Dermis microvascular lymphatic vessel endothelial cell (primary cell): ENCODE data around the gene MROH8. TPM values are rescaled to one million over a fixed set of nuclear protein-coding genes. Genes with fewer than 3 reads are reported as not detected.

ENCODE experiments used
- DNase-seq, 2 donors: peaks; one replicate each; pipeline versions ENCODE4 v3.0.0 to v3.0.0-alpha.2; 2010; ENCODE audit warnings: low read depth in 2 of 2
- total RNA-seq: library from RNA; depleted of rRNA; stranded (reverse); fragments of >200 nt; gene quantifications from 2 replicates; pipeline ENCODE4 v1.2.1, GENCODE V29; 2014

Gene MROH8
- total RNA-seq, 1 donor from 2014 or later, result 0.64 TPM

DNA sequence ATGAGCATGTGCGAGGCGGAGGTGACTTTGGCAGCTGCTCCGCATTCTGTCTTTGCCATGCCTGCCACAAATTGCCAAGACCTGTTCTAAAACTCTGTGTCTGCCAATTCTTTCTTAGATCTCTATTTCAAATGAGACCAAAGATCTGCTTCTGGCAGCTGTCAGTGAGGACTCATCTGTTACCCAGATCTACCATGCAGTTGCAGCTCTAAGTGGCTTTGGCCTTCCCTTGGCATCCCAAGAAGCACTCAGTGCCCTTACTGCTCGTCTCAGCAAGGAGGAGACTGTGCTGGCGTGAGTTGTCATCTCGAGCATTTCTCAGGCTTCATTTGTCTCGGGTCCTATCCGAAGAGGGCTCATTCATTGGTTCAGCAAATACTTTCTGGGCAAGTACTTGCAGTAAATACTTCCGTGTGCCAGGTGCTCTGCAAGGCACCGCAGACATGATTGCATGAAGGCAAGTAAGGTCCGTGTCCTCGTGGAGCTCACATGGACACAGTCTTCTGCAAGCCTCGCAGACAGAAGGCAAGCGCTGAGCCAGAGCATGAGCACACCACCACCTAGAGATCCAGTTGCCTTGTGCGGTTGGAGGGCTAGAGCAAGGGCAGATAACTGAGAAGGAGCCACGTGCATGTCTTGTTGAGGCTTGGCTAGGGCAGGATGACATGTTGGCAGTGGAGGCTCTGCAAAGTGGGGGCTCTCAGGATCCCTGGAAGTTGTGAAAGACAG lies 19.7 kb upstream of the MROH8 start:
- no peak for DNase-seq

- peak in 1 of 2 donors; percentile 78 for DNase-seq
These were observed 15.5 kb upstream of the MROH8 start for GRCh38 chr20:37194621-37195417.

DNA sequence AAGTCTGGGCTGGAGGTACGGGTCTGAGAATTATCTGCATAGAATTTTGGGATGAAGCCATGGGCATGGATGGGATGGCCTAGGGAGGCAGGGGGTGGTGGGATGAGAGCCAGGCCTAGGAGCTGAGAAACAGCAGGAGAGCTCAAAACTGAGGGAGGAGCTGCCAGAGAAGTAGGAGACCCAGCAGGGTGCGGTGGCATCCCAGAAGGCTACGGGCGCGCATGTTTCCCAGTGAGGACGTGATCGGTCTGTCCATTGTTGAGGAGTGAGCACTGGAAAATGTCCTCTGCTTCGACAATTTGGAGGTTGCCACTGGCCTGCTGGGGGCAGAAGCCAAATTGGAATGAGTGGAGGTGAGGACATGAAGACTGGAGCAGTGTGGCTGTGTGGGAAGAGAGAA lies 14.5 kb upstream of the MROH8 start:
- DNase-seq, result no peak

DNA sequence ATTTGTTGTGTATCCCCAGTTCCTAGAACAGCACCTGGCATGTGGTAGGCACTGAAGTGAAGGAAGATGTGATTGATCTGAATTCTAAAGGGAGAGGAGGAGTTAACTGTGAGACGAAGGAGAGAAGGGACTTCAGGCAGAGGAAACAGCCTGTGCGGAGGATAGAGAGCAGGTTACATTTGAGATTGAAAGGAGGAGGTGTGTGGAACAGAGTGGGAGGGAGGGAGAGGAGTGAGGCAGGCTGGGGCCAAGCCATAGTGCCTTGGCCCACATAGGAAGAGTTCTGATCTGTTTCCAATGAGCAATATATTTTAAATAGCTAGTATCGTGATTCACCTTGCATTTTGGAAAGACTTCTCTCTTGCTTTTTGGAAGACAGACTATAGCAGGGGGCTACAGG lies 13.9 kb upstream of the MROH8 start:
- no peak for DNase-seq

GRCh38 chr20:37192137-37192854 lies 12.9 kb upstream of the MROH8 start:
- DNase-seq, result peak; percentile 27 to 83

- DNase-seq, result no peak
These were observed 11.2 kb upstream of the MROH8 start for GRCh38 chr20:37190354-37191112.

DNA sequence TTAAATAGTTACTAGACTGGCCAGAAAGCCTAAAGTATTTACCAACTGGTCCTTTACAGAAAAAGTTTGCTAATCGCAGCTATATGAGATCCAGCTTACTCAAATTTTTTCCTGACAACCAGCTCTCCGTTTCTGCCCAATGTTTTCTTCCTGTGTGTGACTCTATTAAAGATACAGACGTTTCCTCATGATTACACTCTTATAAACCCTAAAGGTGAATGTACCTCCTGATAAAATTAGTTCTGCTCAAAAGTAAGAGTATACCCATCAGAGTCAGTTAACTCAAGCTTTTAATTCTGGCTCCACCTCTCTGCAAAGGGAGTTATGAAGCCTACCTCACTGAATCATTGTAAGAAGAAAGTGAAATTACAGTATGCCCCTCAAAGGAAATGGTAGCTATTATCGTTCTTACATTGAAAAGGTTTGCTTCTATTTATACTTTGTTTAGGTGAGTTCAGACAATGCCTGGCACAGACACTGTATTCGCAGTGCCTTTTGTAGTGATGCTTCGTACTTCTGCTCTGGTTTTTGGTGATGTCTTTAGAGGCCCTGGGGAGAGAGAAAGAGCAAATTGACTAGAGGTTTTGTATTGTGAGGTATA lies 10.2 kb upstream of the MROH8 start:
- peak in 1 of 2 donors; percentile 26 for DNase-seq

DNA sequence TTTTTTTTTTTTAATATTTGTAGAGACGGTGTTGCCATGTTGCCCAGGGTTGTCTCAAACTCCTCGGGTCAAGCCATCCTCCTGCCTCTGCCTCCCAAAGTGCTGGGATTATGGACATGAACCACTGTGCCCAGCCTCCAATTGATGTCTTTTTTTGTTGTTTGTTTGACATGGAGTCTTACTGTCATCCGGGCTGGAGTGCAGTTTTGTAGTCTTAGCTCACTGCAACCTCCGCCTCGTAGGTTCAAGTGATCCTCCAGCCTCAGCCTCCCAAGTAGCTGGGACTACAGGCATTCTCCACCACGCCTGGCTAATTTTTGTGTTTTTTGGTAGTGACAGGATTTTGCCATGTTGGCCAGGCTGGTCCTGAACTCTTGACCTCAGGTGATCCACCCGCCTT lies 9.4 kb upstream of the MROH8 start:
- DNase-seq, result no peak

GRCh38 chr20:37185686-37186085 lies 6.3 kb upstream of the MROH8 start:
- no peak for DNase-seq

DNA sequence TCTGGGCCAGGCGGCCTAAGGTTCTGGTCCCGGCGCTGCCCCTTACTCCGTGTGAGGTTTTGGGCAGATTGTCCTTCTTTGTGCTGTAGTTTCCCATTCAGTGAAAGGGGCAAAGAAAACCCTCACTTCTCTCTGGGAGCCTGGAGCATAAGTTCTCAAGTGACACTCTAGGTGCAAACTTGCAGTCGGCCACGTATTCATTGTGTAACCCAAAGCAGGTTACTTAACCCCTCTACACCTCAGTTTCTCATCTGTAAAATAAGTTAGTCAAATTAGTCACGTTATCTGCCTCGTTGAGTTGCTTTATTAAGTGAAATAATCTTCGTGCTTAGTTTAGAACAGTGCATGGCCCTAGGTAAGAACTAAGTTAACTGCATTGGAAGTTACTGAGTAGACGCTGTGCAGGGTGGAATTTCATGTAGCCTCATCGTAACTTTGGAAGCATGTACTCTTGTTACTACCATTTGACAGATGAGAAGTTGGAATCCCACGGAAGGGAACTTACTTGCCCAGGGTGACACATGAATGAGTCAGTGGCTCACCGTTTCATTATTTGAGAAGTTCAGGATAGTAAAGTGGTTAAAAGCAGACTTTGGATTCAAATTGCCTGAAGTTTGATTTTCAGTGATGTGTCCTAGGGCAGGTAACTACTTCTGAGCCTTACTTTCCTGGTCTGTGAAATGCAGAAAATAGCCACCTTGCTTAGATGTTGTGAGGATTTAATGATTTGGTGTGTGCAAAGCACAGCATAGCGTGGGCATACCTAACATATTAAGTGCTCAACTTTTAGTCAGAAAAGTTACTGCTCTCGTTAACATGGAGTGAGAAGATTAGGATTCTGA lies 556 bp upstream of the MROH8 start:
- peak in 1 of 2 donors; percentile 50 for DNase-seq

- no peak for DNase-seq
These were observed 6.5 kb downstream of the MROH8 start for GRCh38 chr20:37172836-37173235.

GRCh38 chr20:37166867-37167266 lies 12.5 kb downstream of the MROH8 start:
- no peak for DNase-seq

DNA sequence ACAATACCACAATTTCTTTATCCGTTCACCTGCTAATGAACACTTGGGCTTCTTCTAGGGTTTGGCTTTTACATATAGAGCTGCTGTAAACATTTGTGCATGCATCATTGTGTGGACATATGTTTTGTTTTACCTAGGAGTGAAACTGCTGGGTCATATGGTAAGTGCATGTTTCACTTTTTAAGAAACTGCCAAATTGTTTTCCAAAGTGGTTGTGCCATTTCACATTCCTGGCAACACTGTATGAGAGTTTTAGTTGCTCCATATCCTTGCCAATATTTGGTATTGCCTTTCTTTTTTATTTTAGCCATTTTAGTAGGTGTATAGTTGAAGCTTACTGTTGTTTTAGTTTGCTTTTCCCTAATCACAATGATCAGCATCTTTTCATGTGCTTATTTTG lies 14.3 kb downstream of the MROH8 start:
- no peak for DNase-seq

DNA sequence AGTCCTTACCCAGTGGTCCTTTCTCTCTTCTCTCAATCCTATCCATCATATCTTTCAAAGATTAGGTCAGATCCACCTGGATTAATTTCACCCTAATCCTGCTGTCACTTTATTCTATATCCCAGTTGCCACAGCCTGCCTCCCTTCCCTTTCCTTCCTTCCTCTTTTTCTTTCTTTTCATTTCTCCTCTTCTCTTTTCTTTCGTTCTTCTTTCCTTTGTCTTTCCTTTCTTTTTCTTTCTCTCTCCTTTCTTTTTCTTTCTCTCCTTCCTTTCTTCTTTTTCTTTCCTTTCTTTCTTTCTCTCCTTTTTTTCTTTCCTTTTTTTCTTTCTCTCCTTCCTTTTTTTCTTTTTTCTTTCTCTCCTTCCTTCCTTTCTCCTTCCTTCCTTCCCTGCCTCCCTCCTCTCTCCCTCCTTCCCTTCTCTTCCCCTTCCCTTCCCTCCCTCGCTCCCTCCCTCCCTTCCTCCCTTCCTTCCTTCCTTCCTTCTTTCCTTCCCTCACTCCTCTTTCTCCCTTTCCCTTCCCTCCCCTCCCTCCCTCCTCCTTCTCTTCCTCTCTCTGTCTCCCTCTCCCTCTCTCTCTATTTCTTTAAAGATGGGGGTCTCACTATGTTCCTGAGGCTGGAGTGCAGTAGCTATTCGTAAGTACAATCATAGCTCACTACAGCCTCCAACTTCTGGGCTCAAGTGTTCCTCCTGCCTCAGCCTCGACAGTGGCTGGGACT lies 15.4 kb downstream of the MROH8 start:
- no peak for DNase-seq

DNA sequence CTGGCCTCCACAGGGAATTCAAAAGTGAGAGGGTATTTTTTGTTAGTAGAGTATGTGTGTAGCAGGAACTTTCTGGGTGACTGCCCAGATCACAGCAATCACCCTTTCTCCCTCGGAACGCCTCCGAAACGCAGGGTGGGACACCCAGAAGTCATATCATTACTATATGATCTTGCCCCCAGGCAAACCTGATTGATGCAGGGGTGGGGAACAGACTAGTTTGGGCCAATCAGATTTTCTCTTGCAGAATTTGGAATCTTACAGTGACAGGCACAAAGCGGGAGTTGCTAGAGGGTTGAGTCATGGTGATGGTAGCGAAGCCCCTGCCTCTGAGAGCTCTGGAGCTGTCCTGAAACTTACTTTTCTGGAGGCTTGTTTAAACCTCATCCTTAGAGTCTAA lies 16.7 kb downstream of the MROH8 start:
- DNase-seq, result no peak

- no peak for DNase-seq
These were observed 17.4 kb downstream of the MROH8 start for GRCh38 chr20:37161830-37162549.

GRCh38 chr20:37160683-37161082 lies 18.7 kb downstream of the MROH8 start:
- DNase-seq, result no peak

- no peak for DNase-seq
These were observed 21.1 kb downstream of the MROH8 start for GRCh38 chr20:37158248-37158647.

DNA sequence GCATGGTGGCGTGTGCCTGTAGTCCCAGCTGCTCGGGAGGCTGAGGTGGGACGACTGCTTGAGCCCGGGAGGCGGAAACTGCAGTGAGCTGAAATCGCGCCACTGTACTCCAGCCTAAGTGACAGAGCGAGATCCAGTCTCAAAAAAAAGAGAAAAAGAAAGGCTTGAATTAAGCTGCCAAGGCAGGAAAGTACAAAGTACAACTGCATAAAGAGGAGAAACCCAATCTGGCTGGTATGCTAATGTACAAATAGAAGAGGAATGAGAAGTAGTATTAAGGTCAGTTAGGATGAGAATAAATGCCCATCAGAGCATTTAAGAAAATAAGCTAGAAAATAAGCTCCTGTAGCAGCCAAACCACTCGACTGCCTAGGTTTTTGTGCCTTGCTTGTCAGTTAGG lies 23.4 kb downstream of the MROH8 start:
- DNase-seq, result no peak
